ENCODE results near the gene PRPF39. TPM values are rescaled to one million over a fixed set of nuclear protein-coding genes. Genes with fewer than 3 reads are reported as not detected.

The PRPF39 gene
- polyA plus RNA-seq, 1 of the 3 experiments (the other 2 are of a cell fraction) = 14.6 TPM

DNA sequence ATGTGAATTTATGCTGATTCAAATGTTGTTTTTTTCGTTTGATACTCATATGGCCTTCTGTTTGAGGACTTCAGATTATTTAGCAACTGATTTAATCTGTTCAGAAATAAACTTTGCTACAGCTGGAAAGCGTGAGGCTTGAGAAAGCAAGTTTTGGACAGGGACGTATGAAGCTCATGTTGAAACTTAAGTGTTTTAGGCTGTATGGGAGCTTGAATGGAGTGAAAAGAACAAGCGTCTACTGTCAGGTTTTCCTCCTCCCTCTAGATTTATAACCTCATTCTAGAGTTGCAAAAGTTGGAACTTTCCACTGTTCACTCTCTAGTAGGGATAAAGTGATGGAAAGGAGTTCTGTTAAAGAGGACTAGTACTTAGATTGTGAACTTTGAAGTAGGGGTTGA lies 1.0 kb downstream of the PRPF39 start:
- H3K27me3 ChIP-seq (ENCODE audit: insufficient read depth) = no peaks in the 10 kb centered on the region
- ChIA-PET CTCF (no interaction called here), POLR2A (no interaction called here)
- no peak for DNase-seq
- no peaks in the 10 kb centered on the region for H3K9me2 ChIP-seq
- peaks cover 2% of the 10 kb centered on the region for H3F3A ChIP-seq (replicated peaks; ENCODE audit: insufficient read depth)
- 2% methylated on average over 4 of the region's 4 CpGs for WGBS (ENCODE audit: low lambda C conversion rate)
- no peaks in the 10 kb centered on the region for H3K9me3 ChIP-seq
- peak overlapping the region; percentile 82 for H3K4me2 ChIP-seq
- H2AFZ ChIP-seq (ENCODE audit: low read depth) = no peak overlapping the region; the same call in 1 of the 2 replicates
- H3K79me2 ChIP-seq (ENCODE audit: insufficient read depth) = peaks cover 59% of the 10 kb centered on the region
- H3K4me3 ChIP-seq (ENCODE audit: low read depth in 2 of 2, low read length in 1 of 2) = peak overlapping the region; percentile 63 to 72
- TF ChIP-seq MXI1 (IDR thresholded peaks at IDR 0.05; ENCODE audit: low read depth, low read length) (no peak), FOXM1 (IDR thresholded peaks at IDR 0.05; ENCODE audit: low read depth) (no peak), MAX (IDR thresholded peaks at IDR 0.05; ENCODE audit: low read depth) (no peak), GABPA (IDR thresholded peaks at IDR 0.05; ENCODE audit: low read depth) (no peak), SMC3 (IDR thresholded peaks at IDR 0.05; ENCODE audit: low read depth, low read length) (no peak), PBX3 (IDR thresholded peaks at IDR 0.05) (no peak), IRF3 (IDR thresholded peaks at IDR 0.05; ENCODE audit: low read depth, low read length) (no peak), FOSL2 (IDR thresholded peaks at IDR 0.05; ENCODE audit: borderline replicate concordance, low read depth) (no peak), POLR2AphosphoS5 (IDR thresholded peaks at IDR 0.05; ENCODE audit: low read depth, low read length) (no peak)
- no peaks in the 10 kb centered on the region for H3K36me3 ChIP-seq (replicated peaks in 1 of 2; ENCODE audit: control insufficient read depth in 1 of 2, insufficient read depth in 2 of 2, low read length in 1 of 2)
- peaks cover 35% of the 10 kb centered on the region for H4K20me1 ChIP-seq (ENCODE audit: insufficient read depth)
- no peaks in the 10 kb centered on the region; a peak in 2 of 4 replicates for H3K4me1 ChIP-seq (ENCODE audit: control insufficient read depth in 1 of 2, insufficient read depth in 2 of 2, low read depth in 1 of 2, low read length in 1 of 2)
- peak overlapping the region in 1 of 2 experiments; percentile 63; a peak in 1 of 4 replicates for H3K27ac ChIP-seq (ENCODE audit: low read depth in 2 of 2, low read length in 1 of 2)
- H3K9ac ChIP-seq = peak overlapping the region; percentile 78

DNA sequence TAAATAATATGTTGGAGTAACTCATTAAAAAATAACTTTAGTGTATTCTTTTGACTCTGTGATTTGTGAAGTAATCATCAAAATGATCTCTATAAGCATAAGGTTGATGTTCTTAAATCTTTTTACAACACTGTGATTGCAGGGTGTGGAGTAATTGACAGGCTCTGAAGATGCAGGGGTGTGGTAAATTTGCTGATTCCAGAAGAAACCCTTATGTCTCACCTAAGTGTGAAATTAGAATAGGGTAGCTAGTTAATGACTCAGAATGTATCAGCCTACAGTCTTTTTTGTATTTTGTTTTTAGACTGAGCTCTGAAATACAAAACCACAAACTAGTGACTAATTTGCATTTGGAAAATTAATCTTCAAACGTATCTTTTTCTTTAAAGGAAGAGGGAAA lies 5.9 kb downstream of the PRPF39 start:
- no peaks in the 10 kb centered on the region; a peak in 2 of 4 replicates for H3K4me1 ChIP-seq (ENCODE audit: control insufficient read depth in 1 of 2, insufficient read depth in 2 of 2, low read depth in 1 of 2, low read length in 1 of 2)
- H3F3A ChIP-seq (replicated peaks; ENCODE audit: insufficient read depth) = peaks cover 5% of the 10 kb centered on the region
- H3K27ac ChIP-seq (ENCODE audit: low read depth in 2 of 2, low read length in 1 of 2) = peak overlapping the region in 1 of 2 experiments; percentile 35; a peak in 1 of 4 replicates
- WGBS (ENCODE audit: low lambda C conversion rate) = 36% methylated on average over 1 of the region's 1 CpG
- H4K20me1 ChIP-seq (ENCODE audit: insufficient read depth) = peaks cover 40% of the 10 kb centered on the region
- H3K9me3 ChIP-seq = no peaks in the 10 kb centered on the region
- H3K27me3 ChIP-seq (ENCODE audit: insufficient read depth) = no peaks in the 10 kb centered on the region
- H2AFZ ChIP-seq (ENCODE audit: low read depth) = no peak overlapping the region
- H3K79me2 ChIP-seq (ENCODE audit: insufficient read depth) = peaks cover 99% of the 10 kb centered on the region
- H3K9me2 ChIP-seq = no peaks in the 10 kb centered on the region
- ChIA-PET CTCF (no interaction called here), POLR2A (interaction anchor here (0.5 kb wide), 1 partner anchor 8 kb away, joined by 3 read pairs; no protein-coding TSS in a partner anchor)
- no peak for DNase-seq
- no peak overlapping the region for H3K4me2 ChIP-seq
- TF ChIP-seq PBX3 (IDR thresholded peaks at IDR 0.05) = no peak
- TF ChIP-seq, protein P1, sequence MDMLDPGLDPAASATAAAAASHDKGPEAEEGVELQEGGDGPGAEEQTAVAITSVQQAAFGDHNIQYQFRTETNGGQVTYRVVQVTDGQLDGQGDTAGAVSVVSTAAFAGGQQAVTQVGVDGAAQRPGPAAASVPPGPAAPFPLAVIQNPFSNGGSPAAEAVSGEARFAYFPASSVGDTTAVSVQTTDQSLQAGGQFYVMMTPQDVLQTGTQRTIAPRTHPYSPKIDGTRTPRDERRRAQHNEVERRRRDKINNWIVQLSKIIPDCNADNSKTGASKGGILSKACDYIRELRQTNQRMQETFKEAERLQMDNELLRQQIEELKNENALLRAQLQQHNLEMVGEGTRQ (IDR thresholded peaks at IDR 0.05; ENCODE audit: borderline replicate concordance, low read depth, low read length) = no peak
- TF ChIP-seq MEF2A (IDR thresholded peaks at IDR 0.05; ENCODE audit: borderline replicate concordance, low read depth) = no peak
- TF ChIP-seq FOSL2 (IDR thresholded peaks at IDR 0.05; ENCODE audit: borderline replicate concordance, low read depth) = no peak
- no peak for TF ChIP-seq JUND (IDR thresholded peaks at IDR 0.05)
- TF ChIP-seq FOXJ3 (CRISPR knock-in tag; IDR thresholded peaks at IDR 0.05) = no peak
- TF ChIP-seq, protein P2, sequence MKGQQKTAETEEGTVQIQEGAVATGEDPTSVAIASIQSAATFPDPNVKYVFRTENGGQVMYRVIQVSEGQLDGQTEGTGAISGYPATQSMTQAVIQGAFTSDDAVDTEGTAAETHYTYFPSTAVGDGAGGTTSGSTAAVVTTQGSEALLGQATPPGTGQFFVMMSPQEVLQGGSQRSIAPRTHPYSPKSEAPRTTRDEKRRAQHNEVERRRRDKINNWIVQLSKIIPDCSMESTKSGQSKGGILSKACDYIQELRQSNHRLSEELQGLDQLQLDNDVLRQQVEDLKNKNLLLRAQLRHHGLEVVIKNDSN (IDR thresholded peaks at IDR 0.05; ENCODE audit: borderline replicate concordance, low read depth) = no peak
- no peak for TF ChIP-seq YY1 (IDR thresholded peaks at IDR 0.05; ENCODE audit: low read depth)
- no peak for TF ChIP-seq TAF1 (IDR thresholded peaks at IDR 0.05; ENCODE audit: borderline replicate concordance, low read depth, low read length)
- TF ChIP-seq FOXM1 (IDR thresholded peaks at IDR 0.05; ENCODE audit: low read depth) = no peak
- H3K4me3 ChIP-seq (ENCODE audit: low read depth in 2 of 2, low read length in 1 of 2) = no peak overlapping the region
- H3K36me3 ChIP-seq (replicated peaks in 1 of 2; ENCODE audit: control insufficient read depth in 1 of 2, insufficient read depth in 2 of 2, low read length in 1 of 2) = no peaks in the 10 kb centered on the region
- H3K9ac ChIP-seq = no peak overlapping the region
